GM15510 (cell line): ENCODE data around the gene PEX13.

Source experiments
- POLR2A ChIP-seq: IDR thresholded peaks from 3 replicates; pipeline ENCODE4 v1.6.1; 2011; ENCODE audit warnings: borderline replicate concordance; ENCODE audit not compliant: insufficient read length; ENCODE audit errors: extremely low read depth

PEX13 gene

GRCh38 chr2:61029533-61029932, 12.0 kb downstream of the PEX13 start:
- TF ChIP-seq POLR2A = no peak

- no peak for TF ChIP-seq POLR2A
Observed at GRCh38 chr2:61042807-61043206, 25.3 kb downstream of the PEX13 start.

- no peak for TF ChIP-seq POLR2A
Observed at GRCh38 chr2:61044636-61045035, 27.1 kb downstream of the PEX13 start.

GRCh38 chr2:61045226-61045625, 27.7 kb downstream of the PEX13 start:
- no peak for TF ChIP-seq POLR2A

- no peak for TF ChIP-seq POLR2A
Observed at GRCh38 chr2:61045999-61046398, 28.5 kb downstream of the PEX13 start.

GRCh38 chr2:61055557-61055956, 38.0 kb downstream of the PEX13 start:
- no peak for TF ChIP-seq POLR2A

- TF ChIP-seq POLR2A = no peak
Observed at GRCh38 chr2:61057562-61057961, 40.0 kb downstream of the PEX13 start.

- no peak for TF ChIP-seq POLR2A
Observed at GRCh38 chr2:61059382-61059781, 41.9 kb downstream of the PEX13 start.

- TF ChIP-seq POLR2A = peak; percentile 62
Observed at GRCh38 chr2:61065714-61066709, 48.5 kb downstream of the PEX13 start, which contains the start of gene SANBR. SANBR (plus strand) TSS chr2:61065871; CDS start chr2:61070351, 4,480 bp downstream.

- TF ChIP-seq POLR2A = no peak
Observed at GRCh38 chr2:61074100-61074499, 56.6 kb downstream of the PEX13 start.

- TF ChIP-seq POLR2A = no peak
Observed at GRCh38 chr2:61085883-61086282, 68.4 kb downstream of the PEX13 start.

- no peak for TF ChIP-seq POLR2A
Observed at GRCh38 chr2:61089797-61090196, 72.3 kb downstream of the PEX13 start.

GRCh38 chr2:61090386-61090921, 72.9 kb downstream of the PEX13 start:
- TF ChIP-seq POLR2A = no peak

GRCh38 chr2:61091485-61091884, 74.0 kb downstream of the PEX13 start:
- TF ChIP-seq POLR2A = no peak

GRCh38 chr2:61096438-61096837, 78.9 kb downstream of the PEX13 start:
- TF ChIP-seq POLR2A = no peak

GRCh38 chr2:61100801-61101200, 83.3 kb downstream of the PEX13 start:
- no peak for TF ChIP-seq POLR2A
